Central memory CD4-positive, alpha-beta T cell (primary cell): ENCODE data around the gene FIG4.
"Not testable (repeated sequence)": the region's sequence is repeated elsewhere in the genome, so short reads cannot be mapped to it uniquely, and the experiment has no call there.

ENCODE experiments used
- DNase-seq: peaks from one replicate; pipeline ENCODE4 v3.0.0; 2022

The FIG4 gene

GRCh38 chr6:109705258-109705657, 14.2 kb downstream of the FIG4 start:
- peak; percentile 61 for DNase-seq

- DNase-seq = no peak
These were observed 15.4 kb downstream of the FIG4 start for GRCh38 chr6:109706513-109706912.

DNA sequence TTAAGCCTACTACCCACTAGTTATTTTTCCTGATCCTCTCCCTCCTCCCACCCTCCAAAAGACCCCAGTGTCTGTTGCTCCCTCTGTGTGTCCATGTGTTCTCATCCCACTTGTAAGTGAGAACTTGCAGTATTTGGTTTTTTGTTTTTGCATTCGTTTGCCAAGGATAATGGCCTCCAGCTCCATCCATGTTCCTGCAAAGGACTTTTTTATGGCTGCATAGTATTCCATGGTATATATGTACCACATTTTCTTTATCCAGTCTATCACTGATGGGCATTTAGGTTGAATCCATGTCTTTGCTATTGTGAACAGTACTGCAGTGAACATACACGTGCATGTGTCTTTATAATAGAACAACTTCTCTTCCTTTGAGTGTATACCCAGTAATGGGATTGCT, 17.0 kb downstream of the FIG4 start:
- not testable (repeated sequence) for DNase-seq

GRCh38 chr6:109713097-109713496, 22.0 kb downstream of the FIG4 start:
- DNase-seq = no peak

DNA sequence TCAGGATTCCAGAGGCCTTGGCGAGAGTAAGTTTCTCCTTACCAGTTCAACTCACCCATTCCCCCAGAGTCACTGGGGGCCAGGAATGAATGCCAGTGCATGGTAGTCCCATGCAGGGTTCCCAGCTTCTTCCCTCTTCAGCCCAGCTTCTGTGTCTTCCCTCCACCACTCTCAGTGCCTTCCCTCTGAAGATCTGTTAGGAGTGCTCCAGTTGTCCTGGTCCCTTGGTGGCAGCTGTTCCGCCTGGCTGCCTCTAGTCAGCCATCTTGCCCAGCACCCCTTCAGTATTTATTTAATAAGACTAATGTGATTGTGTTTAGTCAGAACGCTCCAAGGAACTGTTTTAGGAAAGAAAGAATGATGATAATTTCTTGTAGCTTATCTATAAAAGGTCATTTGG, 23.1 kb downstream of the FIG4 start:
- DNase-seq = no peak

DNA sequence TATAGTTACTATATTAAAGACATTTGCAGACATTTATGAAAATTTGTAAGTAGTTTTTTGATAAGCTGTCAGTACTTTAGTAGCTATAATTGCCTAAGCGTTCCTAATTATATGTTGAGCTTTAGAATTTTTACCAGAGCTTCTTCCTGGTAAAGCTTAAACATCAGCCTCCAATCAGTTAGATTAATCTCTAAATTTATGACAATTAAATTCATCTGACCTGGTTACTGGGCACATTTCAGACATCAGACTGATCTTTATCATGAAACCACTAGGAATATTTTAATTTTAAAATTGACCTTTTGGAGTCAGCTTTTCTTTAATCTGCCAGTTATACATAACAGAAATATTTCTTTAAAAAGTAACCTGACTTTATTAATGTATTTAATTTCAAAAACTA, 23.5 kb downstream of the FIG4 start:
- no peak for DNase-seq

GRCh38 chr6:109715616-109716015, 24.5 kb downstream of the FIG4 start:
- no peak for DNase-seq

GRCh38 chr6:109717971-109718370, 26.9 kb downstream of the FIG4 start:
- DNase-seq = no peak

GRCh38 chr6:109718991-109719390, 27.9 kb downstream of the FIG4 start:
- DNase-seq = no peak

GRCh38 chr6:109720311-109720710, 29.2 kb downstream of the FIG4 start:
- DNase-seq = no peak

GRCh38 chr6:109722011-109722410, 30.9 kb downstream of the FIG4 start:
- no peak for DNase-seq

DNA sequence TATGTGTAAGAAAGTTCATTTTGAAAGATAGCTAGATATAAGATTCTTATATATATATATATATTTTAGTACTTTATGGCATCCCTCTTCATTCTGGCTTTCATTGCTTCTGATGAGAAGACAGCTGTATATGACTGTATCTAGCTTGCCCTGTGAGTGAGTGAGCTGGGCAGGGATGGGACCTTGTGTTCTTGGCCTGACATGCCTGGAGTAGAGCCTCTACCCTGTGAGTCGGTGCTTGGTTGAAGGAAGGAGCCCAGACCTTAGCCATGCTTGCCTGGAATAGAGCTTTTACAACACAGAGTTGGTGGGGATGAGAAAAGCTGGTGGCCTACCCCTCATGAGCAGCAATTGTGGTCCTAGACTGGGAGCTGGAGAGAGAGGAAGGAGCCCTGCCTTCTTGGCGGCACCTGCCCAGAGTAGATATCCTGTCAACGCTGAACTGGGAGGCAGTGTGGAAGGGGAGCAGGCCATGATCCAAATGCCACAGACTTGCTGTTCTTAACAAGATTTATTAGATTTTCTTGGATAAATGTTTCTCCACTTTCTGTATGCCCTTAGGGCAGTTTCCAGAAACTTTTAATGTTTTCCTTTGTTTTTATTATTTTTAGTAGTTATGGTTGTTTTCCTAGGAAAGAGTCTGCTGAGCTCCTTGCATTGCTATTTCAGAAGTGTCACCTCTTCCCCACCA, 31.6 kb downstream of the FIG4 start:
- no peak for DNase-seq

DNA sequence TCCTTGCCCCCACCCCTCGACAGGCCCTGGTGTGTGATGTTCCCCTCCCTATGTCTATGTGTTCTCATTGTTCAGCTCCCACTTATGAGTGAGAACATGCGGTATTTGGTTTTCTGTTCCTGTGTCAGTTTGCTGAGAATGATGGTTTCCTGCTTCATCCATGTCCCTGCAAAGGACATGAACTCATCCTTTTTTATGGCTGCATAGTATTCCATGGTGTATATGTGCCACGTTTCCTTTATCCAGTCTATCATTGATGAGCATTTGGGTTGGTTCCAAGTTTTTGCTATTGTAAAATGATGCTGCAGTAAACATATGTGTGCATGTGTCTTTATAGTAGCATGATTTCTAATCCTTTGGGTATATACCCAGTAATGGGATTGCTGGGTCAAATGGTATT, 34.2 kb downstream of the FIG4 start:
- DNase-seq = not testable (repeated sequence)

DNA sequence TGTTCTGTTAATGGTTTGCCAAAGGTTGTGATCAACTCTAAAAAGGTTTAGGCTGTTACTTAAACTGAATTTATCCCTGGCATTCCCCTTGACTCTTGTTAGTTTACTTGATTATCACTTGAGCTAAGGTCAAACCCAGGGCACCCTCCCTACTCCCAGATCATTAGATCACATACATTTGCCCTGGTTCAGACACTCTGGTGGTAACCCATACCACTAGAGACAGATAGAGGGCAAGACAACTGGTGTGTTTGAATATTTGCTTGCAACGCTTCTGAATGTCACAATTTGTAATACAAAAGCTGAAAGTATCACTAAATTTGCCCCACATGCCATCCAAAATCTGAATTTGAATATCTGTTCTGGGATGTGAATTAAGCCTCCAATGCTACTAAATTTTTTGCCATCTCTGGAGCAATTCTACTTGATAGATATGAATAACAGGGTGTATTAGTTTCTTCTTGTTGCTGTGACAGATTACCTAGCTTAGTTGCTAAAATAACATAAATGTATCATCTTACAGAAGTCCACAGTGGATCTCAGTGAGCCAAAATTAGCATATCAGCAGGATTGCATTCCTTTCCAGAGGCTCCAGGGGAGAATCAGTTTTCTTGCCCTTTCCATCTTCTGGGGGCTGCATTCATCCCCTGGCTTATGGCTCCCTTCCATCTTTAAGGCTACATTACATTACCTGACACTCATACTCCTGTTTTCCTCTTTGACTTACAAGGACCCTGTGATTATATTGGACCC, 45.4 kb downstream of the FIG4 start:
- no peak for DNase-seq

DNA sequence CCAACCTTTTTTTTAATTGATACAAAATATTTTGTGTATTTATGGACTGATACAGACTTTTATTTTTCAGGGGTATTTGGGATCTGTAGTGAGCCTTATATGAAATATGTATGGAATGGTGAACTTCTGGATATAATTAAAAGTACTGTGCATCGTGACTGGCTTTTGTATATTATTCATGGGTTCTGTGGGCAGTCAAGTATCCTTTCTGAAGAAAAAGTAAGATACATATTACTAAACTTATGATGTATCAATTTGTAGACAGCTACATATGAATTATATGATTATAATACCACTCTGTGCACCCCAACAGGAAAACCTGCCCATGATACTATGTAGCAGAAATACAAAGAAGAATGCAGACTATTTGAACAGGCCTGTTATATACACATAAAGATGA, 47.2 kb downstream of the FIG4 start:
- DNase-seq = no peak

GRCh38 chr6:109738667-109739066, 47.6 kb downstream of the FIG4 start:
- DNase-seq = no peak

- DNase-seq = no peak
These were observed 48.6 kb downstream of the FIG4 start for GRCh38 chr6:109739686-109740085.

DNA sequence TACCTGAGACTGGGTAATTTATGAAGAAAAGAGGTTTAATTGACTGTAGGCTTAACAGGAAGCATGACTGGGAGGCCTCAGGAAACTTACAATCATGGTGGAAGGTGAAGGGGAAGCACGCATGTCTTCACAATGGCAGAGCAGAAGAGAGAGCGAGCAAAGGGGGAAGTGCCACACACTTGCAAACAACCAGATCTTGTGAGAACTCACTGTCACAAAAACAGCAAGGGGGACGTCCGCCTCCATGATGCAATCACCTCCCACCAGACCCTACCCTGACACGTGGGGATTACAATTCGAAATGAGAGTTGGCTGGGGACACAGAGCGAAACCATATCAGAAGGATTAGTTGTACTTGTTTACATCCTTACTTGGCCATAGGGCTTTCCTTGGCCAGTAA, 49.7 kb downstream of the FIG4 start:
- no peak for DNase-seq

DNA sequence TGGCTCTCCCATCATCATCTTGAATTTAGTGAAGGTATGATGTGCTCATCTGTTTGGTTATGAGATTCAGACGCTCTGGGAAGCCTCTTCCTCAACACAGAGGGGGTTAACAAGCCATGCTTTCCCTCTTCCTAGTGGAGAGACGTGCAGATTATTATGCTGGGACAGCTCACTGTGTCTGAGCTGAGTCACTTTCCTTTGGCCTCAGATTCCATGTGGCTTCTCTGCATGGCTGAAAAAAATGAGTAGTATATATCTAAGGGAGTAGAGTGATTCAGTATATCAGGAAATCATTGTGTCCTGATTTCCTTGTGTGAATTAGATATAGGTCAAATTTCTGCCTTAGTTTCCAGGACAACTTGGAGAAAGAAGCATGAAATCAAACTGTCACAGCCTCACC, 52.6 kb downstream of the FIG4 start:
- no peak for DNase-seq

- not testable (repeated sequence) for DNase-seq
These were observed 53.7 kb downstream of the FIG4 start for GRCh38 chr6:109744779-109745178.

DNA sequence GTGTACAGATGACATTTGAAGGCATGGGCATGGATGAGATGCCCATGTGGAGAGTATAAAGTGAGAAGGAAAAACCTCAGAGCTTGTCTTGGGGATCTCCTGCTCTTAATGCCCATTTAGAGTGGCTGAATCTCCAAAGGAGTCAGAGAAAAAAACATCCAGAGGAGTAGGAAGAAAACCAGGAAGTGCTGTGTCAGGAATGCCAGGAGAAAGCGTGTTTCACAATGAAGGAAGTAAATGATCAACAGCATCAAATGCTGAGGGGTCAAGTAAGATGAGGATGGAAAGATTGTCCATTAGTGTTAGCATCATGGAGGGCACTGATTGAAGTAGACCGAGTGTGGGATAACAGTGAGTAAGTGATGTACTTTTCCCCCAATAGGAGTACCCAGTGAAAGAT, 56.1 kb downstream of the FIG4 start:
- no peak for DNase-seq

DNA sequence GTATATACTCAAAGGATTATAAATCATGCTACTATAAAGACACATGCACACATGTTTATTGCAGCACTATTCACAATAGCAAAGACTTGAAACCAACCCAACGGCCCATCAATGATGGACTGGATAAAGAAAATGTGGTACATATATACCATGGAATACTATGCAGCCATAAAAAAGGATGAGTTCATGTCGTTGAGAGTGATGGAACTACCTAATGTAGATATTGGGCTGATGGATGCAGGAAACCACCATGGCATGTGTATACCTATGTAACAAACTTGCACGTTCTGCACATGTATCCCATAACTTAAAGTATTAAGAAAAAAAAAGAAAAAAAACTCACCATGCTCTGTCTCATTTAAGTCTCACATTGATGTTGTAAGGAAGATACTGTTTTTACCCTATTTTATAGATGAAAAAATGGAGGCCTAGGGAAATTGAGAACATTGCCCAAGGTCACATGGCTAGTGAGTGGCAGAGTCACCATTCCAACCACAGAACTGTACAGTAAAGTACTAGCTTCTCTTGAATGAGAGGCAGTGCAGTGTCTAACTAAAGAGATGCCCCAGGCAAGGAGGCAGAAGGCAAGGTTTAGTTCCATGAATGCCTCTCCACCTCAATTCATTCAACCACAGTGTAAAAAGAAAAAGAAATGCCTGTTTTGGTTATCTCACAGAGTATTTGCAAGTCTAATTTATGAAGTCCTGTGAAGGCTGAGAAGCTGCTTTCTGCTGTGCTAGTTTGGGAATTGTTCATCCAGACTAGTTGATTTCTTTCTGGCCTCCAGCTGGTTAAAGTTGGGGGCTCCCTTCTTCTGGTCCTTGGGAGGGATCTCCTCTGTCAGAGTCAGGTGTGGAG, 68.2 kb downstream of the FIG4 start:
- no peak for DNase-seq

DNA sequence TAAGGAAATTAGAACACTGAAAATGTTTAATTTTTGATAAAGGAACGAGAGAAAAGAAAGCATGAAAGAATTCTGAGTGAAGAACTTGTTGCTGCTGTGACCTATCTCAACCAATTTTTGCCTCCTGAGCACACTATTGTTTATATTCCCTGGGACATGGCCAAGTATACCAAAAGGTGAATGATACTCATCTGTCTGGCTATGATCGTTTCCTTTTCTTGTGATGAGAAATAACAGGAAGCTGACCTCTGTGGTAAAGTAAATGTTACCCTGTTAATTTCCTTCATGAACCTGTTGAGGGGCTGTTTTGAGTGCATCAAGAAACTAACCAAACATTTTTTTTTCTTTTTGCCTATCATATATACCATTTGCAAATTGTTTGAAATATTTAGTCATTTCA, 69.1 kb downstream of the FIG4 start:
- DNase-seq = no peak

GRCh38 chr6:109762166-109762565, 71.1 kb downstream of the FIG4 start:
- DNase-seq = no peak
